ENCODE results near the gene OSM. TPM values are rescaled to one million over a fixed set of nuclear protein-coding genes. Genes with fewer than 3 reads are reported as not detected.

The OSM gene
- total RNA-seq, 1 donor from 2014 or later = not detected

DNA sequence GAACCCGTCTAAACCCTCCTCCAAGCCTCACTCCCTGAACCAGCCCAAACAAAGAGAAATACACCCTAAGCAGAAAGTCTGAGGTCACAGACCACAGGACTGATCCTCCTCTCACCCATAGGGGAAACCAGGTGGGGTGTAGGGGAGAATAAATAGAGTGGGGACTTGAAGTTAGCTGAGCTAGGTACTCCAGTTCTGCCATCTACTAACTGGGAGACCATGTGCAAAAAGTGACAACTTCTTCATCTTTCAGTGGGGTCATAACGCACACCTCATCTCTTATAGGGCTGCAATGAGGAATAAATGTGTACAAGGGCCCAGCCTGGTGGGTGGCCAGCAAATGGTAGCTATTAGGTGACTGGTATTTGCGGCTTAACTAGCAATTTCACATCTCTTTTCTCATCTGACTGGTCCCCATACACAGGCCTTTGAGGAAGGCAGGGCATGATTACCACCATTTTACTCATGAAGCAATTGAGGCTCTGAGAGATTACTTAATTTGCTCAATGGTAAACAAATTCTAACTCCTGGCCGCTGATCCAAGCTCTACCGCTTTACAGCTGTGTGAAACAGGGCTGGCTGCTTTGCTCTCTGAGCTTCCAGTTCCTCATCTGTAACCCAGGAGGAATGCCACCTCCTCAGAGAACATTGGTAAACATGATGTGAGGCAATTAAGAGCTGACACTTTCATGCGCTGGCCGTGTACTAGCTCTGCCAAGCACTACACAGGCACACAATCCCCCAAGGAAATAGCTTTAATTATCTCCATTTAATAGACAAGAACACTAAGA lies 43.5 kb upstream of the OSM start:
- peak; percentile 95 for DNase-seq (ENCODE audit: low read depth)
- TF ChIP-seq, protein P1, sequence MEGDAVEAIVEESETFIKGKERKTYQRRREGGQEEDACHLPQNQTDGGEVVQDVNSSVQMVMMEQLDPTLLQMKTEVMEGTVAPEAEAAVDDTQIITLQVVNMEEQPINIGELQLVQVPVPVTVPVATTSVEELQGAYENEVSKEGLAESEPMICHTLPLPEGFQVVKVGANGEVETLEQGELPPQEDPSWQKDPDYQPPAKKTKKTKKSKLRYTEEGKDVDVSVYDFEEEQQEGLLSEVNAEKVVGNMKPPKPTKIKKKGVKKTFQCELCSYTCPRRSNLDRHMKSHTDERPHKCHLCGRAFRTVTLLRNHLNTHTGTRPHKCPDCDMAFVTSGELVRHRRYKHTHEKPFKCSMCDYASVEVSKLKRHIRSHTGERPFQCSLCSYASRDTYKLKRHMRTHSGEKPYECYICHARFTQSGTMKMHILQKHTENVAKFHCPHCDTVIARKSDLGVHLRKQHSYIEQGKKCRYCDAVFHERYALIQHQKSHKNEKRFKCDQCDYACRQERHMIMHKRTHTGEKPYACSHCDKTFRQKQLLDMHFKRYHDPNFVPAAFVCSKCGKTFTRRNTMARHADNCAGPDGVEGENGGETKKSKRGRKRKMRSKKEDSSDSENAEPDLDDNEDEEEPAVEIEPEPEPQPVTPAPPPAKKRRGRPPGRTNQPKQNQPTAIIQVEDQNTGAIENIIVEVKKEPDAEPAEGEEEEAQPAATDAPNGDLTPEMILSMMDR (conservative IDR thresholded peaks at IDR 0.05; ENCODE audit: low read depth, low read length) = no peak

GRCh38 chr22:30308518-30309230 lies 42.0 kb upstream of the OSM start:
- TF ChIP-seq, protein P1 (conservative IDR thresholded peaks at IDR 0.05; ENCODE audit: low read depth, low read length) = no peak
- no peak for DNase-seq (ENCODE audit: low read depth)
- no peak overlapping the region for H3K4me3 ChIP-seq (ENCODE audit: low read depth, low read length)

More for the DNA sequence above, 43.5 kb upstream of the OSM start:
- no peak overlapping the region for H3K4me3 ChIP-seq (ENCODE audit: low read depth, low read length)

DNA sequence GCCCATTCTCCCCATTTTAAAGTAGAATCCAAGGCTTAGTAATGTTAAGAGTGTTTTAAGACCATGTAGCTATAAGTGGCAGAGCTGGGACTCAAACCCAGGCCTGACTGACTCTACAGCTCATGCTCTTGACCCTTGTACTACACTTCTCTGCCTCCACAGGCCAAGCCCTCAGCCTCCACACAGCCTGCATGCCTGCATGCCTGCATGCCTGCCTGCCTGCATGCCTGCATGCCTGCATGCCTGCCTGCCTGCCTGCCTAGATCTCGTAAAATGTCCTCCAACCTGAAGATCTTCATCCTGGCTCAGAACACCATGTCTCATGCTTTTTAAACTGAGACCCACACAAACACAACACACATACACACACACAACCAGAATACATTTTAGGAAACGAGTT lies 41.4 kb upstream of the OSM start:
- H3K4me3 ChIP-seq (ENCODE audit: low read depth, low read length) = no peak overlapping the region
- TF ChIP-seq, protein P1 (conservative IDR thresholded peaks at IDR 0.05; ENCODE audit: low read depth, low read length) = no peak

GRCh38 chr22:30307041-30307574 lies 40.5 kb upstream of the OSM start:
- DNase-seq (ENCODE audit: low read depth) = no peak
- no peak overlapping the region for H3K4me3 ChIP-seq (ENCODE audit: low read depth, low read length)
- TF ChIP-seq, protein P1 (conservative IDR thresholded peaks at IDR 0.05; ENCODE audit: low read depth, low read length) = no peak

More for the DNA sequence above, 41.4 kb upstream of the OSM start:
- no peak for DNase-seq (ENCODE audit: low read depth)

GRCh38 chr22:30306627-30307011 lies 40.0 kb upstream of the OSM start:
- H3K4me3 ChIP-seq (ENCODE audit: low read depth, low read length) = no peak overlapping the region
- TF ChIP-seq, protein P1 (conservative IDR thresholded peaks at IDR 0.05; ENCODE audit: low read depth, low read length) = no peak
- no peak for DNase-seq (ENCODE audit: low read depth)

GRCh38 chr22:30305906-30306626 lies 39.4 kb upstream of the OSM start:
- TF ChIP-seq, protein P1 (conservative IDR thresholded peaks at IDR 0.05; ENCODE audit: low read depth, low read length) = no peak
- no peak overlapping the region for H3K4me3 ChIP-seq (ENCODE audit: low read depth, low read length)
- DNase-seq (ENCODE audit: low read depth) = no peak

All from epithelial cell of proximal tubule (primary cell).